C4-2B (cell line): ENCODE measurements around the gene FBN3.

Experiments used
- CTCF ChIP-seq: fragments of 450-650 bp; conservative IDR thresholded peaks from 2 replicates; pipeline ENCODE4 v1.5.1; 2017; ENCODE audit warnings: mild to moderate bottlenecking
- ZFX ChIP-seq: fragments of 450-650 bp; IDR thresholded peaks from 2 replicates; pipeline ENCODE4 v1.6.1; 2017

GRCh38 chr19:8131517-8131916, 17.9 kb downstream of the FBN3 start:
- TF ChIP-seq CTCF (no peak), ZFX (no peak)
